Left ventricle myocardium inferior (tissue), 1 donor: ENCODE data around the gene PGBD5. TPM values are rescaled to one million over a fixed set of nuclear protein-coding genes. Genes with fewer than 3 reads are reported as not detected.

ENCODE experiments used
- DNase-seq: peaks from one replicate; pipeline ENCODE4 v3.0.0-alpha.2; 2020
- H3K27ac ChIP-seq: fragments of 200-600 bp; replicated peaks from 2 replicates; pipeline ENCODE4 v1.8.0; 2021
- H3K27me3 ChIP-seq: fragments of 200-600 bp; 2 replicates; pipeline ENCODE4 v1.8.0; 2021; ENCODE audit warnings: low read depth
- H3K36me3 ChIP-seq: fragments of 200-600 bp; 2 replicates; pipeline ENCODE4 v1.8.0; 2021
- H3K4me1 ChIP-seq: fragments of 200-600 bp; 2 replicates; pipeline ENCODE4 v1.8.0; 2021
- H3K4me3 ChIP-seq: fragments of 200-600 bp; 2 replicates; pipeline ENCODE4 v1.8.0; 2021; ENCODE audit warnings: mild to moderate bottlenecking, moderate library complexity
- H3K9me3 ChIP-seq: fragments of 200-600 bp; replicated peaks from 2 replicates; pipeline ENCODE4 v1.8.0; 2021
- intact Hi-C: fragments of 100-400 bp; cut with micrococcal nuclease; formaldehyde crosslinking; loops from one replicate; pipeline ENCODE4 v1.11.0; 2022
- total RNA-seq: library from RNA; stranded (reverse); fragmentation: NEBNext Ultra II Directional; extraction: Animal tissue kit (Norgen Biotek cat#: 25700); gene quantifications from one replicate; pipeline ENCODE4 v1.2.1, GENCODE V29; 2021
- TF ChIP-seq, protein P1 (sequence below): fragments of 200-600 bp; IDR thresholded peaks from 2 replicates; pipeline ENCODE4 v1.8.0; 2021; ENCODE audit warnings: antibody characterized with exemption, mild to moderate bottlenecking, borderline replicate concordance
- donor health status: DM: no; HTN: yes; CAD: no; lungs with severe emphysema.

Gene PGBD5
- total RNA-seq, 1 donor from 2014 or later: 10.6 TPM

DNA sequence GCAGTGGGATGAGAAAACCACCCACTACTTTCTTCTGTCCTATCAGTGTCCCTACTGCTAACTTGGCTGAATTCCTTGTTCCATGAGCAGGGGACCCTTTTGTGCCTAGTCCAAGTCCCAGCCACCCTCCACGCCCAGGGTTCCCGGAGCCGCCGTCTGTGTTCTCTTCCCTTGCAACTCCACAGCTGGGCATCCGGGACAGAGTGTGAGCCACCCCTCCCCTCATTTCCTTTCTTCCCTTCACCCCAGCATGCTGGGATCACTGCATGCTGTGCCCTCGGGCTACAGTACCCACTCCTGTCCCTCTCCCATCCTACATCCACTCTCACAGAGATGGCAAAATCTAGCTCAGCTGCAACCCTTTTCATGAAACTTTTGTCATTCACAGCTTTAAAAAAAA lies 44.5 kb downstream of the PGBD5 start:
- Histone ChIP-seq H3K27ac (no peak overlapping the region), H3K4me3 (no peak overlapping the region), H3K36me3 (no peaks in the 10 kb centered on the region), H3K27me3 (no peaks in the 10 kb centered on the region), H3K9me3 (peaks cover 16% of the 10 kb centered on the region), H3K4me1 (peaks cover 16% of the 10 kb centered on the region)
- intact Hi-C loops: no loop called here
- TF ChIP-seq, protein P1, sequence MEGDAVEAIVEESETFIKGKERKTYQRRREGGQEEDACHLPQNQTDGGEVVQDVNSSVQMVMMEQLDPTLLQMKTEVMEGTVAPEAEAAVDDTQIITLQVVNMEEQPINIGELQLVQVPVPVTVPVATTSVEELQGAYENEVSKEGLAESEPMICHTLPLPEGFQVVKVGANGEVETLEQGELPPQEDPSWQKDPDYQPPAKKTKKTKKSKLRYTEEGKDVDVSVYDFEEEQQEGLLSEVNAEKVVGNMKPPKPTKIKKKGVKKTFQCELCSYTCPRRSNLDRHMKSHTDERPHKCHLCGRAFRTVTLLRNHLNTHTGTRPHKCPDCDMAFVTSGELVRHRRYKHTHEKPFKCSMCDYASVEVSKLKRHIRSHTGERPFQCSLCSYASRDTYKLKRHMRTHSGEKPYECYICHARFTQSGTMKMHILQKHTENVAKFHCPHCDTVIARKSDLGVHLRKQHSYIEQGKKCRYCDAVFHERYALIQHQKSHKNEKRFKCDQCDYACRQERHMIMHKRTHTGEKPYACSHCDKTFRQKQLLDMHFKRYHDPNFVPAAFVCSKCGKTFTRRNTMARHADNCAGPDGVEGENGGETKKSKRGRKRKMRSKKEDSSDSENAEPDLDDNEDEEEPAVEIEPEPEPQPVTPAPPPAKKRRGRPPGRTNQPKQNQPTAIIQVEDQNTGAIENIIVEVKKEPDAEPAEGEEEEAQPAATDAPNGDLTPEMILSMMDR: no peak
- no peak for DNase-seq

GRCh38 chr1:230381049-230381467 lies 45.1 kb downstream of the PGBD5 start:
- H3K36me3 ChIP-seq: no peaks in the 10 kb centered on the region
- H3K4me1 ChIP-seq: peaks cover 16% of the 10 kb centered on the region
- TF ChIP-seq, protein P1: no peak
- H3K4me3 ChIP-seq: no peak overlapping the region
- H3K9me3 ChIP-seq: peaks cover 16% of the 10 kb centered on the region
- intact Hi-C loops: no loop called here
- no peak overlapping the region for H3K27ac ChIP-seq
- DNase-seq: no peak
- no peaks in the 10 kb centered on the region for H3K27me3 ChIP-seq

DNA sequence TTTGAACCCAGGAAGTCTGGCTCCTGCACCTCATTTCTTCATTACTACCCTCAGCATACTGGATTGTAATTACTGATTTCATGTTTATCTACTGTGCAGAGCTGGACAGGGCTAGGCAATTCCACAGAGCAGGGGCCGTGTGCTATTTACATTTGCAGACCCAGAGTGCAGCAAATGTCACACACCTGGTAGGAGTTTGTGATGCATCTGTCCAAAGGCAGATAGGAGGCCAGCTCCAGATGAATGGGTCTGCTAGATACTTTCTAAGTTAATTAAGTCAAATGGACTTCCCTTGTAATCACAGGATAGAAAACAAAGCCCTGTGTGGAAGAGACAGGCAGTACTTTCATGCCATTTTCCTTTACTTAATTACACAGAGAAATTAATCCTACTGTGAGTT lies 46.2 kb downstream of the PGBD5 start:
- Histone ChIP-seq H3K9me3 (peaks cover 16% of the 10 kb centered on the region), H3K4me1 (peaks cover 27% of the 10 kb centered on the region), H3K27ac (no peak overlapping the region), H3K27me3 (no peaks in the 10 kb centered on the region), H3K36me3 (no peaks in the 10 kb centered on the region), H3K4me3 (no peak overlapping the region)
- intact Hi-C loops: no loop called here
- no peak for DNase-seq
- TF ChIP-seq, protein P1: no peak

- H3K9me3 ChIP-seq: peaks cover 16% of the 10 kb centered on the region
- TF ChIP-seq, protein P1: no peak
- H3K27me3 ChIP-seq: no peaks in the 10 kb centered on the region
- intact Hi-C loops: no loop called here
- DNase-seq: no peak
- H3K4me3 ChIP-seq: no peak overlapping the region
- peaks cover 29% of the 10 kb centered on the region for H3K4me1 ChIP-seq
- no peaks in the 10 kb centered on the region for H3K36me3 ChIP-seq
- H3K27ac ChIP-seq: no peak overlapping the region
These were observed 46.7 kb downstream of the PGBD5 start for GRCh38 chr1:230379462-230379861.

DNA sequence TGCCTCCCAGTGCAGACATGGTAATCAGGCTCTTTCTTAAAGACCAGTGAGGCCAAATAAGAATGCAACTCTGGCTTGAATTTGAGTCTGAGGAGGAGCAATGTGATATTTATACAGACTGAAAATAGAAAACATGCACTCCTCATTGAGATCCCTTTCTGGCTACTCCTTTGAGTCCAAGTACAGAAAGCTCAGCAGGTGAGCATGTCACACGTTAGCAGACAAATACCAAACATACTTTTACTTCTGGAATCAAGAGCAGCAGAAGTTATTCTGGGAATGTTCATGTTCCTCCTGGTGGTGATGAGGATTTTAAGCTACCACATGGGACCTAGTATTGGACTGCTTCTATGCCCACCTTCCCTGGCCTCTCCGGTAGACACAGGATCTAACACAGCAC lies 48.3 kb downstream of the PGBD5 start:
- H3K27ac ChIP-seq: no peak overlapping the region
- no peak for DNase-seq
- H3K36me3 ChIP-seq: no peaks in the 10 kb centered on the region
- intact Hi-C loops: no loop called here
- no peak overlapping the region for H3K4me3 ChIP-seq
- H3K4me1 ChIP-seq: peaks cover 29% of the 10 kb centered on the region
- H3K27me3 ChIP-seq: no peaks in the 10 kb centered on the region
- H3K9me3 ChIP-seq: peaks cover 16% of the 10 kb centered on the region
- TF ChIP-seq, protein P1: no peak

GRCh38 chr1:230377324-230377723 lies 48.8 kb downstream of the PGBD5 start:
- Histone ChIP-seq H3K36me3 (no peaks in the 10 kb centered on the region), H3K4me1 (peaks cover 29% of the 10 kb centered on the region), H3K27me3 (no peaks in the 10 kb centered on the region), H3K4me3 (no peak overlapping the region), H3K27ac (no peak overlapping the region), H3K9me3 (peaks cover 16% of the 10 kb centered on the region)
- TF ChIP-seq, protein P1: no peak
- no peak for DNase-seq
- intact Hi-C loops: no loop called here
